K562 (cell line): ENCODE measurements around the gene PRXL2B. TPM values are rescaled to one million over a fixed set of nuclear protein-coding genes. Genes with fewer than 3 reads are reported as not detected.

ENCODE experiments used
- BDP1 ChIP-seq: IDR thresholded peaks from 3 replicates; pipeline ENCODE4 v1.6.1; 2011; ENCODE audit not compliant: insufficient read length, insufficient read depth
- BRD9 ChIP-seq: fragments of 450-650 bp; IDR thresholded peaks from 2 replicates; pipeline ENCODE4 v1.6.1; 2018; ENCODE audit warnings: low read depth; ENCODE audit not compliant: partially characterized antibody
- CTBP1 ChIP-seq: fragments of 450-650 bp; IDR thresholded peaks from 2 replicates; pipeline ENCODE4 v1.6.1; 2016; ENCODE audit warnings: borderline replicate concordance
- CXXC5 ChIP-seq: fragments of 250-450 bp; sonication (Bioruptor Pico); IDR thresholded peaks from 2 replicates; pipeline ENCODE4 v1.8.0; 2022; ENCODE audit warnings: inconsistent platforms, mild to moderate bottlenecking, moderate library complexity
- HNRNPLL ChIP-seq: fragments of 200-400 bp; formaldehyde crosslinking; IDR thresholded peaks from 2 replicates; pipeline ENCODE4 v1.6.1; 2017; ENCODE audit warnings: low read length, low read depth, mild to moderate bottlenecking; ENCODE audit not compliant: poor library complexity, severe bottlenecking
- LEF1 ChIP-seq: fragments of 450-650 bp; IDR thresholded peaks from 2 replicates; pipeline ENCODE4 v1.6.1; 2016; ENCODE audit warnings: mild to moderate bottlenecking
- MAZ ChIP-seq, 2 experiments: fragments of 450-650 bp in 1 of 2; sonication (generic) in 1 of 2; formaldehyde crosslinking; IDR thresholded peaks in 1 of 2; conservative IDR thresholded peaks in 1 of 2; 2 replicates each; pipeline versions ENCODE4 v1.4.0 to v1.5.0; 2020; ENCODE audit warnings: mild to moderate bottlenecking in 1 of 2, missing genetic modification reagents in 1 of 2
- NCOA4 ChIP-seq: fragments of 450-650 bp; IDR thresholded peaks from 2 replicates; pipeline ENCODE4 v1.6.1; 2018; ENCODE audit warnings: mild to moderate bottlenecking; ENCODE audit not compliant: partially characterized antibody
- PHB2 ChIP-seq: fragments of 450-650 bp; IDR thresholded peaks from 2 replicates; pipeline ENCODE4 v1.6.1; 2017; ENCODE audit warnings: low read depth
- PHTF2 ChIP-seq: fragments of 250-450 bp; sonication (Bioruptor Pico); IDR thresholded peaks from 2 replicates; pipeline ENCODE4 v1.5.0; 2021; ENCODE audit warnings: mild to moderate bottlenecking
- PKNOX1 ChIP-seq: fragments of 450-650 bp; IDR thresholded peaks from 2 replicates; pipeline ENCODE4 v1.6.1; 2016
- POLR2AphosphoS5 ChIP-seq: IDR thresholded peaks from 2 replicates; pipeline ENCODE4 v1.6.1; 2011; ENCODE audit warnings: mild to moderate bottlenecking, low read depth, low read length, moderate library complexity; ENCODE audit not compliant: control insufficient read depth, insufficient read depth
- RB1 ChIP-seq: fragments of 450-650 bp; IDR thresholded peaks from 2 replicates; pipeline ENCODE4 v1.6.1; 2017; ENCODE audit warnings: low read depth, mild to moderate bottlenecking
- SMARCA5 ChIP-seq: fragments of 450-650 bp; IDR thresholded peaks from 2 replicates; pipeline ENCODE4 v1.6.1; 2016
- SP1 ChIP-seq: sonication (generic); formaldehyde crosslinking; IDR thresholded peaks from 2 replicates; pipeline ENCODE4 v1.8.1; 2022; ENCODE audit warnings: mild to moderate bottlenecking, missing genetic modification reagents
- THRAP3 ChIP-seq: fragments of 450-650 bp; IDR thresholded peaks from 2 replicates; pipeline ENCODE4 v1.6.1; 2016; ENCODE audit warnings: mild to moderate bottlenecking, inconsistent platforms, borderline replicate concordance
- U2AF2 ChIP-seq: fragments of 200-400 bp; formaldehyde crosslinking; optimal IDR thresholded peaks from 2 replicates; pipeline ENCODE3; 2017; ENCODE audit warnings: low read depth, mild to moderate bottlenecking, low read length
- ZNF436 ChIP-seq: fragments of 250-450, 450-650 bp; sonication (Bioruptor Pico); formaldehyde crosslinking; IDR thresholded peaks from 2 replicates; pipeline ENCODE4 v1.7.0; 2020; ENCODE audit warnings: mild to moderate bottlenecking
- polyA plus RNA-seq, 8 experiments: library from polyadenylated mRNA; depleted of rRNA in 4 of 8; stranded (reverse) in 5 of 8; unstranded in 3 of 8; fragments of >200 nt; fragmentation: Nextera tagmentation in 2 of 8; fragmentation: Illumina TruSeq in 1 of 8; extraction: Ambion mirVana in 2 of 8; extraction: Trizol in 1 of 8; gene quantifications; 2 replicates each; pipeline versions ENCODE4 v1.2.1 to v1.2.3, GENCODE V29; 2011 to 2014; ENCODE audit warnings: inconsistent platforms in 1 of 8, missing spikeins in 1 of 8
- total RNA-seq, 7 experiments: library from RNA; depleted of rRNA in 6 of 7; stranded (reverse); fragments of >200 nt in 6 of 7; fragmentation: Illumina TruSeq in 2 of 7; extraction: Trizol in 2 of 7; gene quantifications; 2 replicates each; pipeline versions ENCODE4 v1.2.1 to v1.2.3, GENCODE V29; 2011 to 2021; ENCODE audit warnings: low replicate concordance in 1 of 7
- TF ChIP-seq, protein P1 (sequence below): sonication (generic); formaldehyde crosslinking; IDR thresholded peaks from 2 replicates; pipeline ENCODE4 v1.8.0; 2022; ENCODE audit warnings: mild to moderate bottlenecking, missing genetic modification reagents
- TF ChIP-seq, protein P2 (sequence below): fragments of 200-800 bp; sonication (Bioruptor generic); IDR thresholded peaks from 2 replicates; pipeline ENCODE4 v1.6.1; 2017; ENCODE audit warnings: missing genetic modification characterization, missing compliant biosample characterization
- TF ChIP-seq, protein P3 (sequence below): fragments of 250-450 bp; sonication (Bioruptor Pico); IDR thresholded peaks from 2 replicates; pipeline ENCODE4 v1.5.0; 2020; ENCODE audit warnings: mild to moderate bottlenecking

The PRXL2B gene
- total and polyA plus RNA-seq, 9 of the 15 experiments (the other 6 are each of a cell fraction or from before 2014, with no cell fraction given), result 0.99 to 25.3 (median 11.8) TPM

- TF ChIP-seq, protein P1, sequence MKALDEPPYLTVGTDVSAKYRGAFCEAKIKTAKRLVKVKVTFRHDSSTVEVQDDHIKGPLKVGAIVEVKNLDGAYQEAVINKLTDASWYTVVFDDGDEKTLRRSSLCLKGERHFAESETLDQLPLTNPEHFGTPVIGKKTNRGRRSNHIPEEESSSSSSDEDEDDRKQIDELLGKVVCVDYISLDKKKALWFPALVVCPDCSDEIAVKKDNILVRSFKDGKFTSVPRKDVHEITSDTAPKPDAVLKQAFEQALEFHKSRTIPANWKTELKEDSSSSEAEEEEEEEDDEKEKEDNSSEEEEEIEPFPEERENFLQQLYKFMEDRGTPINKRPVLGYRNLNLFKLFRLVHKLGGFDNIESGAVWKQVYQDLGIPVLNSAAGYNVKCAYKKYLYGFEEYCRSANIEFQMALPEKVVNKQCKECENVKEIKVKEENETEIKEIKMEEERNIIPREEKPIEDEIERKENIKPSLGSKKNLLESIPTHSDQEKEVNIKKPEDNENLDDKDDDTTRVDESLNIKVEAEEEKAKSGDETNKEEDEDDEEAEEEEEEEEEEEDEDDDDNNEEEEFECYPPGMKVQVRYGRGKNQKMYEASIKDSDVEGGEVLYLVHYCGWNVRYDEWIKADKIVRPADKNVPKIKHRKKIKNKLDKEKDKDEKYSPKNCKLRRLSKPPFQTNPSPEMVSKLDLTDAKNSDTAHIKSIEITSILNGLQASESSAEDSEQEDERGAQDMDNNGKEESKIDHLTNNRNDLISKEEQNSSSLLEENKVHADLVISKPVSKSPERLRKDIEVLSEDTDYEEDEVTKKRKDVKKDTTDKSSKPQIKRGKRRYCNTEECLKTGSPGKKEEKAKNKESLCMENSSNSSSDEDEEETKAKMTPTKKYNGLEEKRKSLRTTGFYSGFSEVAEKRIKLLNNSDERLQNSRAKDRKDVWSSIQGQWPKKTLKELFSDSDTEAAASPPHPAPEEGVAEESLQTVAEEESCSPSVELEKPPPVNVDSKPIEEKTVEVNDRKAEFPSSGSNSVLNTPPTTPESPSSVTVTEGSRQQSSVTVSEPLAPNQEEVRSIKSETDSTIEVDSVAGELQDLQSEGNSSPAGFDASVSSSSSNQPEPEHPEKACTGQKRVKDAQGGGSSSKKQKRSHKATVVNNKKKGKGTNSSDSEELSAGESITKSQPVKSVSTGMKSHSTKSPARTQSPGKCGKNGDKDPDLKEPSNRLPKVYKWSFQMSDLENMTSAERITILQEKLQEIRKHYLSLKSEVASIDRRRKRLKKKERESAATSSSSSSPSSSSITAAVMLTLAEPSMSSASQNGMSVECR (CRISPR knock-in tag), result 0 out of 2 replicates have a peak, but pooled peaks have one; percentile 12
- TF ChIP-seq LEF1 (no peak), RB1 (peak; percentile 23; the same call in 1 of the 2 replicates), CXXC5 (no peak), HNRNPLL (no peak), NCOA4 (no peak), MAZ (CRISPR knock-in tag; conservative IDR thresholded peaks at IDR 0.05 in 1 of 2, IDR thresholded peaks at IDR 0.05 in 1 of 2) (0 out of 4 replicates have a peak, but pooled peaks of 1 of the 2 experiments have one; percentile 10), THRAP3 (no peak), ZNF436 (CRISPR knock-in tag) (no peak), POLR2AphosphoS5 (no peak), PKNOX1 (peak; percentile 24; the same call in 1 of the 2 replicates), U2AF2 (no peak), PHB2 (no peak), BDP1 (no peak), BRD9 (no peak), CTBP1 (0 out of 2 replicates have a peak, but pooled peaks have one; percentile 32), PHTF2 (no peak), SMARCA5 (no peak), SP1 (CRISPR knock-in tag) (peak; percentile 64; the same call in 1 of the 2 replicates)
- TF ChIP-seq, protein P2, sequence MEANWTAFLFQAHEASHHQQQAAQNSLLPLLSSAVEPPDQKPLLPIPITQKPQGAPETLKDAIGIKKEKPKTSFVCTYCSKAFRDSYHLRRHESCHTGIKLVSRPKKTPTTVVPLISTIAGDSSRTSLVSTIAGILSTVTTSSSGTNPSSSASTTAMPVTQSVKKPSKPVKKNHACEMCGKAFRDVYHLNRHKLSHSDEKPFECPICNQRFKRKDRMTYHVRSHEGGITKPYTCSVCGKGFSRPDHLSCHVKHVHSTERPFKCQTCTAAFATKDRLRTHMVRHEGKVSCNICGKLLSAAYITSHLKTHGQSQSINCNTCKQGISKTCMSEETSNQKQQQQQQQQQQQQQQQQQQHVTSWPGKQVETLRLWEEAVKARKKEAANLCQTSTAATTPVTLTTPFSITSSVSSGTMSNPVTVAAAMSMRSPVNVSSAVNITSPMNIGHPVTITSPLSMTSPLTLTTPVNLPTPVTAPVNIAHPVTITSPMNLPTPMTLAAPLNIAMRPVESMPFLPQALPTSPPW (CRISPR knock-in tag), result peak; percentile 44; the same call in 1 of the 2 replicates
- TF ChIP-seq, protein P3, sequence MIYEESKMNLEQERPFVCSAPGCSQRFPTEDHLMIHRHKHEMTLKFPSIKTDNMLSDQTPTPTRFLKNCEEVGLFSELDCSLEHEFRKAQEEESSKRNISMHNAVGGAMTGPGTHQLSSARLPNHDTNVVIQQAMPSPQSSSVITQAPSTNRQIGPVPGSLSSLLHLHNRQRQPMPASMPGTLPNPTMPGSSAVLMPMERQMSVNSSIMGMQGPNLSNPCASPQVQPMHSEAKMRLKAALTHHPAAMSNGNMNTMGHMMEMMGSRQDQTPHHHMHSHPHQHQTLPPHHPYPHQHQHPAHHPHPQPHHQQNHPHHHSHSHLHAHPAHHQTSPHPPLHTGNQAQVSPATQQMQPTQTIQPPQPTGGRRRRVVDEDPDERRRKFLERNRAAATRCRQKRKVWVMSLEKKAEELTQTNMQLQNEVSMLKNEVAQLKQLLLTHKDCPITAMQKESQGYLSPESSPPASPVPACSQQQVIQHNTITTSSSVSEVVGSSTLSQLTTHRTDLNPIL (CRISPR knock-in tag), result no peak
- TF ChIP-seq, all 486 proteins: peak for 13
Observed at GRCh38 chr1:2611031-2611501, 24.5 kb downstream of the PRXL2B start (continued).
